ENCODE data around the gene SFT2D3. TPM values are rescaled to one million over a fixed set of nuclear protein-coding genes. Genes with fewer than 3 reads are reported as not detected.

SFT2D3 gene
- total RNA-seq, 2 donors from 2014 or later: 2.5 to 2.9 TPM

Other genes with a start within 250 kb of the SFT2D3 start
- 10 to 100 TPM; 33.3 to 43.8 TPM for gene IWS1, start 175.0 kb upstream of the SFT2D3 start, total RNA-seq
- under 1 TPM; 0.16 to 0.19 TPM for gene MYO7B, start 165.8 kb upstream of the SFT2D3 start, total RNA-seq
- gene GPR17, start 55.3 kb upstream of the SFT2D3 start, total RNA-seq: not detected
- 1 to 10 TPM; 2.4 to 4.8 TPM for gene LIMS2, start 26.0 kb upstream of the SFT2D3 start, total RNA-seq
- 10 to 100 TPM; 72.6 to 80.3 TPM for gene WDR33, start 109.7 kb downstream of the SFT2D3 start, total RNA-seq
- gene POLR2D, start 156.7 kb downstream of the SFT2D3 start, total RNA-seq: 10 to 100 TPM; 55.5 to 76.2 TPM
- 10 to 100 TPM; 13.8 to 17.6 TPM for gene AMMECR1L, start 184.5 kb downstream of the SFT2D3 start, total RNA-seq